GM12892 (cell line): Measurements from ENCODE around the gene GALNT11.

Experiments used
- POLR2A ChIP-seq: IDR thresholded peaks from 2 replicates; pipeline ENCODE4 v1.6.1; 2011; ENCODE audit warnings: low read depth, low read length, control low read depth
- POLR2AphosphoS5 ChIP-seq: IDR thresholded peaks from 2 replicates; pipeline ENCODE4 v1.6.1; 2011; ENCODE audit warnings: low read depth, low read length, control low read depth

- no peak for TF ChIP-seq POLR2A
- no peak for TF ChIP-seq POLR2AphosphoS5
Measured at GRCh38 chr7:152128252-152128651, 102.8 kb downstream of the GALNT11 start.
